GM12891 (cell line): ENCODE data around the gene ZIC1.

ENCODE experiments used
- DNase-seq: peaks from one replicate; pipeline ENCODE4 v3.0.0; 2011; ENCODE audit warnings: low spot score; ENCODE audit not compliant: insufficient read length
- FAIRE-seq: peaks from 2 replicates; lab custom pipeline; 2011; peaks lifted over from hg19 to GRCh38; lab: Jason Lieb, UNC
- PAX5 ChIP-seq: IDR thresholded peaks from 2 replicates; pipeline ENCODE4 v1.6.1; 2011; ENCODE audit warnings: low read length, moderate library complexity, mild to moderate bottlenecking; ENCODE audit not compliant: insufficient read depth, severe bottlenecking
- POLR2A ChIP-seq: IDR thresholded peaks from 2 replicates; pipeline ENCODE4 v1.6.1; 2011; ENCODE audit warnings: low read depth, low read length, control low read depth
- POLR2AphosphoS5 ChIP-seq: IDR thresholded peaks from 2 replicates; pipeline ENCODE4 v1.6.1; 2011; ENCODE audit warnings: low read depth, low read length, control low read depth
- POU2F2 ChIP-seq: IDR thresholded peaks from 2 replicates; pipeline ENCODE4 v1.6.1; 2011; ENCODE audit warnings: low read depth, mild to moderate bottlenecking, control low read depth, low read length, moderate library complexity
- SPI1 ChIP-seq: IDR thresholded peaks from 2 replicates; pipeline ENCODE4 v1.6.1; 2011; ENCODE audit warnings: low read depth, low read length, control low read depth
- TAF1 ChIP-seq: IDR thresholded peaks from 2 replicates; pipeline ENCODE4 v1.6.1; 2011; ENCODE audit warnings: low read depth, low read length, control low read depth

The ZIC1 gene

GRCh38 chr3:147368561-147369221, 40.5 kb upstream of the ZIC1 start:
- DNase-seq (no peak), FAIRE-seq (no peak)
- TF ChIP-seq POLR2AphosphoS5: no peak
- no peak for TF ChIP-seq PAX5
- no peak for TF ChIP-seq POLR2A
- no peak for TF ChIP-seq TAF1
- TF ChIP-seq SPI1: no peak
- TF ChIP-seq POU2F2: no peak

- DNase-seq: no peak
- FAIRE-seq: no peak
- TF ChIP-seq POLR2A (no peak), POU2F2 (no peak), PAX5 (no peak), SPI1 (no peak), POLR2AphosphoS5 (no peak), TAF1 (no peak)
Observed at GRCh38 chr3:147369231-147369630, 39.9 kb upstream of the ZIC1 start.

- FAIRE-seq: no peak
Observed at GRCh38 chr3:147369661-147370123, 39.5 kb upstream of the ZIC1 start.

GRCh38 chr3:147370349-147370748, 38.8 kb upstream of the ZIC1 start:
- DNase-seq (no peak), FAIRE-seq (no peak)
- no peak for TF ChIP-seq TAF1
- no peak for TF ChIP-seq SPI1
- no peak for TF ChIP-seq POU2F2
- no peak for TF ChIP-seq POLR2A
- no peak for TF ChIP-seq POLR2AphosphoS5
- TF ChIP-seq PAX5: no peak

More at GRCh38 chr3:147369661-147370123, 39.5 kb upstream of the ZIC1 start:
- TF ChIP-seq POLR2AphosphoS5 (no peak), POU2F2 (no peak), TAF1 (no peak)
- no peak for DNase-seq

GRCh38 chr3:147371140-147371539, 38.0 kb upstream of the ZIC1 start:
- DNase-seq: no peak

GRCh38 chr3:147371771-147372340, 37.3 kb upstream of the ZIC1 start:
- TF ChIP-seq PAX5 (no peak), SPI1 (no peak), TAF1 (no peak), POU2F2 (no peak), POLR2AphosphoS5 (no peak), POLR2A (no peak)
- FAIRE-seq: no peak
- no peak for DNase-seq

More at GRCh38 chr3:147371140-147371539, 38.0 kb upstream of the ZIC1 start:
- no peak for FAIRE-seq
- TF ChIP-seq TAF1 (no peak), POLR2AphosphoS5 (no peak), POU2F2 (no peak)

GRCh38 chr3:147372525-147373027, 36.6 kb upstream of the ZIC1 start:
- DNase-seq (no peak), FAIRE-seq (no peak)
- TF ChIP-seq POLR2AphosphoS5 (no peak), POU2F2 (no peak), TAF1 (no peak), POLR2A (no peak), PAX5 (no peak), SPI1 (no peak)

GRCh38 chr3:147373301-147373700, 35.9 kb upstream of the ZIC1 start:
- FAIRE-seq (no peak), DNase-seq (no peak)
- TF ChIP-seq POLR2AphosphoS5: no peak
- TF ChIP-seq PAX5: no peak
- no peak for TF ChIP-seq POU2F2
- TF ChIP-seq POLR2A: no peak
- no peak for TF ChIP-seq SPI1
- no peak for TF ChIP-seq TAF1

GRCh38 chr3:147377412-147378367, 31.5 kb upstream of the ZIC1 start:
- FAIRE-seq (no peak), DNase-seq (no peak)
- TF ChIP-seq TAF1 (no peak), PAX5 (no peak), SPI1 (no peak)

GRCh38 chr3:147379651-147380050, 29.5 kb upstream of the ZIC1 start:
- DNase-seq (no peak), FAIRE-seq (no peak)
- TF ChIP-seq TAF1 (no peak), PAX5 (no peak), SPI1 (no peak), POLR2A (no peak), POU2F2 (no peak), POLR2AphosphoS5 (no peak)
